Measurements from ENCODE around the gene REEP1.

Gene REEP1

GRCh38 chr2:86185517-86186212 is 151.8 kb downstream of the REEP1 start:
- DNase-seq: no peak

GRCh38 chr2:86176597-86176996 is 160.8 kb downstream of the REEP1 start:
- DNase-seq: no peak

GRCh38 chr2:86175828-86176227 is 161.6 kb downstream of the REEP1 start:
- DNase-seq: no peak

- no peak for DNase-seq
Measured at GRCh38 chr2:86174445-86174844, 163.0 kb downstream of the REEP1 start.

- DNase-seq: no peak
Measured at GRCh38 chr2:86172610-86173009, 164.8 kb downstream of the REEP1 start.

- no peak for DNase-seq
Measured at GRCh38 chr2:86171295-86171694, 166.1 kb downstream of the REEP1 start.

GRCh38 chr2:86170449-86170848 is 167.0 kb downstream of the REEP1 start:
- DNase-seq: no peak

Data from activated naive CD4-positive, alpha-beta T cell (primary cell).